Activated T-cell treated with anti-CD3 and anti-CD28 coated beads, Interleukin-2, amount 50 U/mL, for 4 hours (primary cell): ENCODE measurements around the gene MTCL1. TPM values are rescaled to one million over a fixed set of nuclear protein-coding genes. Genes with fewer than 3 reads are reported as not detected.

Source experiments
- ATAC-seq, 2 donors: fragments of 200-7000 bp; cut with Tn5 transposase; one replicate each; pipeline ENCODE4 v1.10.0; 2021
- DNase-seq: peaks from one replicate; pipeline ENCODE4 v3.0.0-alpha.2; 2020
- H3K27me3 Mint-ChIP-seq: one replicate; pipeline ENCODE4 v1.8.0; 2021; ENCODE audit warnings: low read depth, mixed read lengths
- H3K36me3 Mint-ChIP-seq: one replicate; pipeline ENCODE4 v1.8.0; 2022; ENCODE audit warnings: mixed read lengths; ENCODE audit not compliant: insufficient read depth
- H3K4me1 Mint-ChIP-seq: one replicate; pipeline ENCODE4 v1.8.0; 2021; ENCODE audit warnings: low read depth, mixed read lengths
- H3K4me3 Mint-ChIP-seq: one replicate; pipeline ENCODE4 v1.8.0; 2021; ENCODE audit warnings: mild to moderate bottlenecking, moderate library complexity, mixed read lengths
- H3K9me3 Mint-ChIP-seq: one replicate; pipeline ENCODE4 v1.8.0; 2021; ENCODE audit warnings: mixed read lengths
- total RNA-seq, 3 donors: library from RNA; stranded (reverse); gene quantifications; one replicate each; pipeline ENCODE4 v1.2.1, GENCODE V29; 2021

MTCL1 gene
- total RNA-seq, 3 donors from 2014 or later, result 0.23 to 0.73 (median 0.69) TPM

GRCh38 chr18:8801263-8801901, 96.0 kb downstream of the MTCL1 start:
- no peak for DNase-seq
- Mint-ChIP-seq H3K4me1 (no peaks in the 10 kb centered on the region), H3K4me3 (no peak overlapping the region), H3K9me3 (no peaks in the 10 kb centered on the region), H3K27me3 (peaks cover 3% of the 10 kb centered on the region), H3K36me3 (no peaks in the 10 kb centered on the region)
- no peak for ATAC-seq

- peaks cover 3% of the 10 kb centered on the region for H3K27me3 Mint-ChIP-seq
- DNase-seq (no peak), ATAC-seq (no peak)
- no peaks in the 10 kb centered on the region for H3K36me3 Mint-ChIP-seq
- H3K4me1 Mint-ChIP-seq, result peaks cover 1% of the 10 kb centered on the region
- H3K4me3 Mint-ChIP-seq, result no peak overlapping the region
- H3K9me3 Mint-ChIP-seq, result no peaks in the 10 kb centered on the region
Observed at GRCh38 chr18:8802017-8802672, 96.8 kb downstream of the MTCL1 start.

GRCh38 chr18:8803063-8803795, 97.9 kb downstream of the MTCL1 start:
- ATAC-seq, result no peak
- Mint-ChIP-seq H3K4me1 (peaks cover 6% of the 10 kb centered on the region), H3K4me3 (no peak overlapping the region), H3K36me3 (no peaks in the 10 kb centered on the region), H3K9me3 (no peaks in the 10 kb centered on the region), H3K27me3 (peaks cover 3% of the 10 kb centered on the region)
- no peak for DNase-seq

GRCh38 chr18:8803957-8804356, 98.6 kb downstream of the MTCL1 start:
- H3K9me3 Mint-ChIP-seq, result no peaks in the 10 kb centered on the region
- no peak overlapping the region for H3K4me3 Mint-ChIP-seq
- DNase-seq (no peak), ATAC-seq (no peak)
- H3K4me1 Mint-ChIP-seq, result peaks cover 6% of the 10 kb centered on the region
- H3K36me3 Mint-ChIP-seq, result no peaks in the 10 kb centered on the region
- peaks cover 3% of the 10 kb centered on the region for H3K27me3 Mint-ChIP-seq

DNA sequence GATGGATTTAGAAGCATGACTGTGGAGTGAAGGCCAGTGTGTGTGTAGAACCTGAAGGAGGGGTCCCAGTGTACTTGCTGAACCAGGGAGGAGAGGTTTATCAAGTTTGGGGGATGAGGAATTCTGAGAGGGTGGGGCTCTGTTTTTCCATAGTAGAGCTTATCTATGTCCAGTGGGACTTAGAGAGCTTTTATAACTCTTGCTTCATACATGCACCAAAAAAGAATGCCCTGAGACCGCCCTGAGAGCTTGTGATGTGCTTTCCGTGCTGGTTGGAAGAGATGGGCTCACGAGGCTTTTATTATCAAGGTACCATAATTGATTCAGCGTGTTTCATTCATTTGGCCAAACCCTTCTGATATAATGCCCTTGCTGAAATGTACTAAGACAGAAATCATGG, 100.2 kb downstream of the MTCL1 start:
- ATAC-seq (no peak), DNase-seq (no peak)
- no peak overlapping the region for H3K4me3 Mint-ChIP-seq
- H3K36me3 Mint-ChIP-seq, result no peaks in the 10 kb centered on the region
- peaks cover 3% of the 10 kb centered on the region for H3K27me3 Mint-ChIP-seq
- H3K4me1 Mint-ChIP-seq, result peaks cover 9% of the 10 kb centered on the region
- H3K9me3 Mint-ChIP-seq, result no peaks in the 10 kb centered on the region

- Mint-ChIP-seq H3K27me3 (peaks cover 3% of the 10 kb centered on the region), H3K4me3 (no peak overlapping the region), H3K9me3 (no peaks in the 10 kb centered on the region), H3K36me3 (no peaks in the 10 kb centered on the region), H3K4me1 (peaks cover 14% of the 10 kb centered on the region)
- DNase-seq (no peak), ATAC-seq (no peak)
Observed at GRCh38 chr18:8806100-8806797, 100.9 kb downstream of the MTCL1 start.

DNA sequence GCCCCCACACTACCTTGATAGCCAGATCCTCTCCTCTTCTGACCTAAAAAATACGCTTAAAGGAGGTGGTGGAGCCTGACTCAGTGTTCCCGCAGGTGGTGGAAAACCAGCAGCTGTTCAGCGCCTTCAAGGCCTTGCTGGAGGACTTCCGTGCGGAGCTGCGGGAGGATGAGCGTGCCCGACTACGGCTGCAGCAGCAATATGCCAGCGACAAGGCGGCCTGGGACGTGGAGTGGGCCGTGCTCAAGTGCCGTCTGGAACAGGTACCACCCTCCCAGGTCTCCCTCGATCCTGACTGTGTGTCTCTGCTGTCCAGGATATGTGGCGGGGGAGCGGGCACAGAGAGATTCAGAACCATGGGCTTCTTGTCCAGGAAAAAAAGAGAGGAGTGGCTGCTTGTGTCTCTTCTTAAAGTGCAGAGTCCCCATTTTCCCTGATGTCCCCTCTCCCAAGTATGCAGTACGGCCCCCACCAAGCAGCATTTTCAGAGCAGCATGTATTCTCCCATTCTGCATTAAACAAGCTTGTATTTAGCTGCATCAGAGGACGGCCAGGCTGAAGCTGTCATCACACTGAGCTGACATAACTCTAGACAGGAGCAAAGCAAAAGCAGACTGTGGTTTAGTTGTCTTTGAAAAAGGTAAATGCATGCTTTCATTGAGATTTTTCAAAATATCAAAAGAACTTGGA, 101.6 kb downstream of the MTCL1 start:
- H3K36me3 Mint-ChIP-seq, result no peaks in the 10 kb centered on the region
- DNase-seq (no peak), ATAC-seq (no peak)
- peaks cover 1% of the 10 kb centered on the region for H3K27me3 Mint-ChIP-seq
- peaks cover 14% of the 10 kb centered on the region for H3K4me1 Mint-ChIP-seq
- no peaks in the 10 kb centered on the region for H3K9me3 Mint-ChIP-seq
- H3K4me3 Mint-ChIP-seq, result no peak overlapping the region

DNA sequence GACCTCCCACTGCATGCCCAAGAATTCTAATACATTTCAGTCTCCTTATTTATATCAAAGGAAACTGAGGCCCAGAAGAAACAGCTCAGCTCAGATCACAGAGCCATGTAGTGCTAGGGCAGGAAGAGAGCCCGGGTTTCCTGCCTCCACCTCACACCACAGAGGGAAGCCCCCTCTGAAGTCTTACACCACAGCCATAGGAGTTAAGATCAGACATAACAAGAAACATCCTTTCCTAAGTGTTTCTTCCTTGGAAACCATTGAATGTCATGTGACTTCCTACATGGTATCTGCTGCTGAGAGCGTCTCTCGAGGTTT, 102.1 kb downstream of the MTCL1 start:
- peak in 1 of 2 donors; percentile 35 for ATAC-seq
- Mint-ChIP-seq H3K36me3 (no peaks in the 10 kb centered on the region), H3K4me3 (no peak overlapping the region), H3K4me1 (peaks cover 14% of the 10 kb centered on the region), H3K27me3 (no peaks in the 10 kb centered on the region), H3K9me3 (no peaks in the 10 kb centered on the region)
- DNase-seq, result no peak

- H3K4me3 Mint-ChIP-seq, result no peak overlapping the region
- H3K9me3 Mint-ChIP-seq, result no peaks in the 10 kb centered on the region
- no peaks in the 10 kb centered on the region for H3K27me3 Mint-ChIP-seq
- no peak for DNase-seq
- no peak for ATAC-seq
- peaks cover 14% of the 10 kb centered on the region for H3K4me1 Mint-ChIP-seq
- H3K36me3 Mint-ChIP-seq, result no peaks in the 10 kb centered on the region
Observed at GRCh38 chr18:8808001-8808400, 102.6 kb downstream of the MTCL1 start.

GRCh38 chr18:8809514-8809913, 104.2 kb downstream of the MTCL1 start:
- H3K9me3 Mint-ChIP-seq, result no peaks in the 10 kb centered on the region
- H3K27me3 Mint-ChIP-seq, result no peaks in the 10 kb centered on the region
- H3K4me1 Mint-ChIP-seq, result peaks cover 14% of the 10 kb centered on the region
- no peak overlapping the region for H3K4me3 Mint-ChIP-seq
- DNase-seq, result no peak
- H3K36me3 Mint-ChIP-seq, result no peaks in the 10 kb centered on the region
- ATAC-seq, result no peak

- Mint-ChIP-seq H3K9me3 (no peaks in the 10 kb centered on the region), H3K27me3 (no peaks in the 10 kb centered on the region), H3K4me3 (no peak overlapping the region), H3K36me3 (no peaks in the 10 kb centered on the region), H3K4me1 (peaks cover 14% of the 10 kb centered on the region)
- DNase-seq (no peak), ATAC-seq (no peak)
Observed at GRCh38 chr18:8810157-8810556, 104.8 kb downstream of the MTCL1 start.

- Mint-ChIP-seq H3K36me3 (no peaks in the 10 kb centered on the region), H3K4me3 (no peak overlapping the region), H3K9me3 (no peaks in the 10 kb centered on the region), H3K27me3 (no peaks in the 10 kb centered on the region), H3K4me1 (peaks cover 14% of the 10 kb centered on the region)
- ATAC-seq (no peak), DNase-seq (no peak)
Observed at GRCh38 chr18:8811115-8811514, 105.8 kb downstream of the MTCL1 start.

DNA sequence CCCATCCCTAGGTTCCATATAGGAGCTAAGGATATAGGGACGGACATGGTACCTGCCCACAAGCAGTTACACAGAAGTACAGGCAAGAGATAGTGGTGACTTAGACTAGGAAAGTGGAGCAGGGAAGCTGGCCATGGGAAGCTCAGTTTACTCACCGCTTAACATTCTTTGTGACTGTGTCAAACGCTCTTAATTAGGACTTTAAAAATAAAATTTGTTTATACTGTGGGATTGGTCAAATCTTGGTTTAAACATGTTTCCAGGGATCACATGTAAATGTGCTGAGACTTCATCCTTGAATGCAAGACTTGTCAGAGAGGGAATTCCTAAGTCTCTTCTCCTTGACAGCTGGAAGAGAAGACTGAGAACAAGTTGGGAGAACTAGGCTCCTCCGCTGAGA, 107.3 kb downstream of the MTCL1 start:
- Mint-ChIP-seq H3K27me3 (peaks cover 3% of the 10 kb centered on the region), H3K36me3 (no peaks in the 10 kb centered on the region), H3K9me3 (no peaks in the 10 kb centered on the region), H3K4me1 (peaks cover 8% of the 10 kb centered on the region), H3K4me3 (no peak overlapping the region)
- ATAC-seq (no peak), DNase-seq (no peak)

DNA sequence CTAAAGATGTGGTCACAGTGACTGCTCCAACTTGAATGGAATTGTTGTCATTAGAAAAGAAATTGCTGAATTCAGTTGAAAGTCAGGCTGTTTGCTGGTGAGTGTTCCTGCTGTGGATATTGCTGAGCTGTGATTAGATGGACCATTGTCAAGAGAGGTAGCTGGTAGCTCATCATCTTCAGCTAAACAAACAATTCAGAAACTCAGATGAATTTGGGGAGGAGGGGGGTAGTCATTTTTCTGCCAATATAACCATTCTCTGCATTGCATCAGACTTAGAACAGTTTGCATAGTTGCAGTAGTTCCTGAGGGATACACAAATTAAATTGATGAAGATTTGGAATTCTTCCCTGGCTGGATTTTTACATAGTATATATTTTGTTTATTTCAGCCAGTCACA, 108.3 kb downstream of the MTCL1 start:
- no peaks in the 10 kb centered on the region for H3K9me3 Mint-ChIP-seq
- no peak overlapping the region for H3K4me3 Mint-ChIP-seq
- ATAC-seq (no peak), DNase-seq (no peak)
- peaks cover 3% of the 10 kb centered on the region for H3K27me3 Mint-ChIP-seq
- H3K36me3 Mint-ChIP-seq, result no peaks in the 10 kb centered on the region
- H3K4me1 Mint-ChIP-seq, result peaks cover 8% of the 10 kb centered on the region
